Measurements from ENCODE around the gene MYL5. TPM values are rescaled to one million over a fixed set of nuclear protein-coding genes. Genes with fewer than 3 reads are reported as not detected.

MYL5 gene
- polyA plus RNA-seq, 3 donors: 4.2 to 12.6 (median 7.2) TPM

GRCh38 chr4:648579-649292 lies 25.6 kb upstream of the MYL5 start:
- Histone ChIP-seq H3K36me3 (replicated peaks in 1 of 2; ENCODE audit: control insufficient read depth in 1 of 2, insufficient read depth in 2 of 2, low read length in 2 of 2) (no peaks in the 10 kb centered on the region), H3K9ac (ENCODE audit: insufficient read depth, low read length, poor library complexity, severe bottlenecking) (no peak overlapping the region), H4K20me1 (ENCODE audit: insufficient read depth, low read length) (no peaks in the 10 kb centered on the region), H3K4me3 (replicated peaks in 1 of 3; ENCODE audit: low read depth in 2 of 3, low read length in 3 of 3) (no peak overlapping the region), H3K9me3 (replicated peaks in 1 of 2; ENCODE audit: control insufficient read depth in 1 of 2, insufficient read depth in 1 of 2, low read length in 2 of 2) (peaks cover 0 to 7% of the 10 kb centered on the region in 2 donors), H3K27me3 (ENCODE audit: control insufficient read depth in 2 of 2, insufficient read depth in 2 of 2, low read length in 2 of 2) (peaks cover 0 to 20% of the 10 kb centered on the region in 2 donors), H3K4me2 (replicated peaks; ENCODE audit: extremely low read depth, low read length, poor library complexity, severe bottlenecking) (no peak overlapping the region), H2AFZ (ENCODE audit: insufficient read depth, low read depth, low read length, poor library complexity, severe bottlenecking) (no peak overlapping the region), H3K27ac (ENCODE audit: low read depth in 1 of 2, low read length in 2 of 2) (no peak overlapping the region), H3K79me2 (ENCODE audit: insufficient read depth, low read length) (no peaks in the 10 kb centered on the region), H3K4me1 (ENCODE audit: control insufficient read depth in 1 of 2, insufficient read depth in 2 of 2, low read length in 2 of 2) (no peaks in the 10 kb centered on the region)
- Mint-ChIP-seq H3K4me1 (no peaks in the 10 kb centered on the region), H3K4me3 (no peak overlapping the region), H3K27ac (no peak overlapping the region), H3K9me3 (peaks cover 3 to 30% (median 19%) of the 10 kb centered on the region in 7 donors), H3K27me3 (ENCODE audit: low read depth in 3 of 3) (peaks cover 21 to 42% (median 35%) of the 10 kb centered on the region in 3 donors), H3K36me3 (no peaks in the 10 kb centered on the region)
- WGBS (ENCODE audit: insufficient coverage): 84% methylated on average over 25 of the region's 28 CpGs
- intact Hi-C loops (cut with micrococcal nuclease): no loop called here
- TF ChIP-seq, protein P1, sequence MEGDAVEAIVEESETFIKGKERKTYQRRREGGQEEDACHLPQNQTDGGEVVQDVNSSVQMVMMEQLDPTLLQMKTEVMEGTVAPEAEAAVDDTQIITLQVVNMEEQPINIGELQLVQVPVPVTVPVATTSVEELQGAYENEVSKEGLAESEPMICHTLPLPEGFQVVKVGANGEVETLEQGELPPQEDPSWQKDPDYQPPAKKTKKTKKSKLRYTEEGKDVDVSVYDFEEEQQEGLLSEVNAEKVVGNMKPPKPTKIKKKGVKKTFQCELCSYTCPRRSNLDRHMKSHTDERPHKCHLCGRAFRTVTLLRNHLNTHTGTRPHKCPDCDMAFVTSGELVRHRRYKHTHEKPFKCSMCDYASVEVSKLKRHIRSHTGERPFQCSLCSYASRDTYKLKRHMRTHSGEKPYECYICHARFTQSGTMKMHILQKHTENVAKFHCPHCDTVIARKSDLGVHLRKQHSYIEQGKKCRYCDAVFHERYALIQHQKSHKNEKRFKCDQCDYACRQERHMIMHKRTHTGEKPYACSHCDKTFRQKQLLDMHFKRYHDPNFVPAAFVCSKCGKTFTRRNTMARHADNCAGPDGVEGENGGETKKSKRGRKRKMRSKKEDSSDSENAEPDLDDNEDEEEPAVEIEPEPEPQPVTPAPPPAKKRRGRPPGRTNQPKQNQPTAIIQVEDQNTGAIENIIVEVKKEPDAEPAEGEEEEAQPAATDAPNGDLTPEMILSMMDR (IDR thresholded peaks at IDR 0.05): no peak
- DNase-seq: no peak

DNA sequence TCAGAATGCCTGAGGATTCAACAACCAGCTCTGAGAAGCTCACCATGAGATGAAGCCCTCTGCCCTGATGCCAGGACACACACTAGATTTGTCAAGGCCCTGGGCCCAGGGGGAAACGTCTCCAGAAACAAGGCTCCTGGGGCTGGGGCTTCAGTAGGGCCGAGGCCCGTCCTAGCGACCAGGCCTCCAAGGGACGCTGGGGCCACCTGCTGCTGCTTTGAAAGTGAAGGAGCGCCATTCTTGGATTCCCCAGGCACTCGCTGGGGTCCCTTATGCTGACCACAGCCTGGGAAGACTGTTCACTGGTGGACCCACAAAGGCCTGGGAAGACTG lies 25.1 kb upstream of the MYL5 start:
- H3K4me3 Mint-ChIP-seq: no peak overlapping the region
- H3K4me1 ChIP-seq (ENCODE audit: control insufficient read depth in 1 of 2, insufficient read depth in 2 of 2, low read length in 2 of 2): no peaks in the 10 kb centered on the region
- H3K27me3 ChIP-seq (ENCODE audit: control insufficient read depth in 2 of 2, insufficient read depth in 2 of 2, low read length in 2 of 2): peaks cover 0 to 20% of the 10 kb centered on the region in 2 donors
- WGBS (ENCODE audit: insufficient coverage): 94% methylated on average over 7 of the region's 7 CpGs
- H3K9me3 Mint-ChIP-seq: peaks cover 3 to 25% (median 15%) of the 10 kb centered on the region in 7 donors
- H3K79me2 ChIP-seq (ENCODE audit: insufficient read depth, low read length): no peaks in the 10 kb centered on the region
- no peaks in the 10 kb centered on the region for H4K20me1 ChIP-seq (ENCODE audit: insufficient read depth, low read length)
- H3K27me3 Mint-ChIP-seq (ENCODE audit: low read depth in 3 of 3): peaks cover 21 to 40% (median 32%) of the 10 kb centered on the region in 3 donors
- no peak overlapping the region for H3K4me3 ChIP-seq (replicated peaks in 1 of 3; ENCODE audit: low read depth in 2 of 3, low read length in 3 of 3)
- no peak for DNase-seq
- H3K27ac ChIP-seq (ENCODE audit: low read depth in 1 of 2, low read length in 2 of 2): no peak overlapping the region
- TF ChIP-seq, protein P1 (IDR thresholded peaks at IDR 0.05): no peak
- no peak overlapping the region for H3K9ac ChIP-seq (ENCODE audit: insufficient read depth, low read length, poor library complexity, severe bottlenecking)
- no peaks in the 10 kb centered on the region for H3K4me1 Mint-ChIP-seq
- no peak overlapping the region for H3K4me2 ChIP-seq (replicated peaks; ENCODE audit: extremely low read depth, low read length, poor library complexity, severe bottlenecking)
- no peaks in the 10 kb centered on the region for H3K36me3 Mint-ChIP-seq
- H2AFZ ChIP-seq (ENCODE audit: insufficient read depth, low read depth, low read length, poor library complexity, severe bottlenecking): no peak overlapping the region
- no peaks in the 10 kb centered on the region for H3K36me3 ChIP-seq (replicated peaks in 1 of 2; ENCODE audit: control insufficient read depth in 1 of 2, insufficient read depth in 2 of 2, low read length in 2 of 2)
- peaks cover 0 to 7% of the 10 kb centered on the region in 2 donors for H3K9me3 ChIP-seq (replicated peaks in 1 of 2; ENCODE audit: control insufficient read depth in 1 of 2, insufficient read depth in 1 of 2, low read length in 2 of 2)
- intact Hi-C loops (cut with micrococcal nuclease): no loop called here
- H3K27ac Mint-ChIP-seq: no peak overlapping the region

All from CD14-positive monocyte (primary cell).